Measurements from ENCODE around the gene RAB5B. TPM values are rescaled to one million over a fixed set of nuclear protein-coding genes. Genes with fewer than 3 reads are reported as not detected.
"Not testable (repeated sequence)": the region's sequence is repeated elsewhere in the genome, so short reads cannot be mapped to it uniquely, and the experiment has no call there.

Gene RAB5B
- total RNA-seq, 1 donor from 2014 or later: 30.8 TPM

- DNase-seq (ENCODE audit: low read depth) (no peak), FAIRE-seq (no peak)
- Histone ChIP-seq H3K36me3 (ENCODE audit: control insufficient read depth, insufficient read depth, low read length) (peaks cover 10% of the 10 kb centered on the region), H3K4me3 (ENCODE audit: low read depth, low read length) (no peak overlapping the region), H3K27me3 (ENCODE audit: control insufficient read depth, insufficient read depth, low read length) (no peaks in the 10 kb centered on the region)
- TF ChIP-seq CTCF (IDR thresholded peaks at IDR 0.05; ENCODE audit: insufficient read depth, low read length, severe bottlenecking): no peak
Measured at GRCh38 chr12:55982319-55982936, 8.6 kb downstream of the RAB5B start.

GRCh38 chr12:55983232-55983842 lies 9.5 kb downstream of the RAB5B start:
- Histone ChIP-seq H3K36me3 (ENCODE audit: control insufficient read depth, insufficient read depth, low read length) (peaks cover 10% of the 10 kb centered on the region), H3K4me3 (ENCODE audit: low read depth, low read length) (no peak overlapping the region), H3K27me3 (ENCODE audit: control insufficient read depth, insufficient read depth, low read length) (no peaks in the 10 kb centered on the region)
- DNase-seq (ENCODE audit: low read depth) (no peak), FAIRE-seq (no peak)
- TF ChIP-seq CTCF (IDR thresholded peaks at IDR 0.05; ENCODE audit: insufficient read depth, low read length, severe bottlenecking): no peak

- Histone ChIP-seq H3K4me3 (ENCODE audit: low read depth, low read length) (no peak overlapping the region), H3K36me3 (ENCODE audit: control insufficient read depth, insufficient read depth, low read length) (peaks cover 13% of the 10 kb centered on the region), H3K27me3 (ENCODE audit: control insufficient read depth, insufficient read depth, low read length) (no peaks in the 10 kb centered on the region)
- no peak for TF ChIP-seq CTCF (IDR thresholded peaks at IDR 0.05; ENCODE audit: insufficient read depth, low read length, severe bottlenecking)
- FAIRE-seq: no peak
- no peak for DNase-seq (ENCODE audit: low read depth)
Measured at GRCh38 chr12:55984861-55985260, 11.0 kb downstream of the RAB5B start.

GRCh38 chr12:55985341-55985740 lies 11.5 kb downstream of the RAB5B start:
- H3K4me3 ChIP-seq (ENCODE audit: low read depth, low read length): no peak overlapping the region
- no peak for TF ChIP-seq CTCF (IDR thresholded peaks at IDR 0.05; ENCODE audit: insufficient read depth, low read length, severe bottlenecking)
- DNase-seq (ENCODE audit: low read depth) (no peak), FAIRE-seq (no peak)
- H3K36me3 ChIP-seq (ENCODE audit: control insufficient read depth, insufficient read depth, low read length): peaks cover 14% of the 10 kb centered on the region
- H3K27me3 ChIP-seq (ENCODE audit: control insufficient read depth, insufficient read depth, low read length): no peaks in the 10 kb centered on the region

- peaks cover 17% of the 10 kb centered on the region for H3K36me3 ChIP-seq (ENCODE audit: control insufficient read depth, insufficient read depth, low read length)
- not testable (repeated sequence) for FAIRE-seq; DNase-seq (ENCODE audit: low read depth); H3K4me3 ChIP-seq (ENCODE audit: low read depth, low read length); H3K27me3 ChIP-seq (ENCODE audit: control insufficient read depth, insufficient read depth, low read length)
Measured at GRCh38 chr12:55985976-55986375, 12.1 kb downstream of the RAB5B start.

- no peaks in the 10 kb centered on the region for H3K27me3 ChIP-seq (ENCODE audit: control insufficient read depth, insufficient read depth, low read length)
- H3K4me3 ChIP-seq (ENCODE audit: low read depth, low read length): no peak overlapping the region
- no peak for TF ChIP-seq CTCF (IDR thresholded peaks at IDR 0.05; ENCODE audit: insufficient read depth, low read length, severe bottlenecking)
- FAIRE-seq (no peak), DNase-seq (ENCODE audit: low read depth) (no peak)
- H3K36me3 ChIP-seq (ENCODE audit: control insufficient read depth, insufficient read depth, low read length): peaks cover 27% of the 10 kb centered on the region
Measured at GRCh38 chr12:55991110-55991509, 17.2 kb downstream of the RAB5B start.

All from bronchial epithelial cell (primary cell).